Central memory CD4-positive, alpha-beta T cell (primary cell): Measurements from ENCODE around the gene C2orf49.
A peak's percentile ranks its signal among the peaks of the same experiment; 100 is the strongest.

Source experiments
- DNase-seq: peaks from one replicate; pipeline ENCODE4 v3.0.0; 2022

C2orf49 gene

GRCh38 chr2:105362862-105363591 lies 25.7 kb downstream of the C2orf49 start:
- no peak for DNase-seq

- DNase-seq, result no peak
Measured at GRCh38 chr2:105364436-105365139, 27.2 kb downstream of the C2orf49 start.

- no peak for DNase-seq
Measured at GRCh38 chr2:105365206-105365605, 27.9 kb downstream of the C2orf49 start.

- no peak for DNase-seq
Measured at GRCh38 chr2:105368759-105369408, 31.5 kb downstream of the C2orf49 start.

- DNase-seq, result peak; percentile 74
Measured at GRCh38 chr2:105369777-105370690, 32.7 kb downstream of the C2orf49 start.

GRCh38 chr2:105371156-105371555 lies 33.8 kb downstream of the C2orf49 start:
- DNase-seq, result no peak

GRCh38 chr2:105371810-105372209 lies 34.5 kb downstream of the C2orf49 start:
- DNase-seq, result no peak

- DNase-seq, result no peak
Measured at GRCh38 chr2:105373344-105373781, 36.0 kb downstream of the C2orf49 start.

- DNase-seq, result peak; percentile 25
Measured at GRCh38 chr2:105373895-105374401, 36.6 kb downstream of the C2orf49 start.

GRCh38 chr2:105375001-105375561 lies 37.7 kb downstream of the C2orf49 start:
- DNase-seq, result no peak

- no peak for DNase-seq
Measured at GRCh38 chr2:105376010-105376409, 38.7 kb downstream of the C2orf49 start.

GRCh38 chr2:105376789-105377240 lies 39.5 kb downstream of the C2orf49 start:
- DNase-seq, result no peak

- no peak for DNase-seq
Measured at GRCh38 chr2:105377871-105378270, 40.5 kb downstream of the C2orf49 start.

GRCh38 chr2:105378276-105378840 lies 41.0 kb downstream of the C2orf49 start:
- no peak for DNase-seq

GRCh38 chr2:105378921-105379383 lies 41.6 kb downstream of the C2orf49 start:
- no peak for DNase-seq

- no peak for DNase-seq
Measured at GRCh38 chr2:105379741-105380186, 42.4 kb downstream of the C2orf49 start.

GRCh38 chr2:105380432-105381100 lies 43.2 kb downstream of the C2orf49 start:
- no peak for DNase-seq

GRCh38 chr2:105381101-105381668 lies 43.8 kb downstream of the C2orf49 start:
- no peak for DNase-seq

GRCh38 chr2:105382177-105382576 lies 44.8 kb downstream of the C2orf49 start:
- no peak for DNase-seq

- DNase-seq, result no peak
Measured at GRCh38 chr2:105383432-105384166, 46.3 kb downstream of the C2orf49 start.
